ENCODE measurements around the gene FUT8. TPM values are rescaled to one million over a fixed set of nuclear protein-coding genes. Genes with fewer than 3 reads are reported as not detected.

FUT8 gene
- total and polyA plus RNA-seq, 2 of the 8 experiments (the other 6 are each of a cell fraction or from before 2014, with no cell fraction given), result 10.5 to 25.1 TPM

GRCh38 chr14:65770681-65771080 is 358.2 kb downstream of the FUT8 start (continued):
- TF ChIP-seq CTCF (IDR thresholded peaks at IDR 0.05; ENCODE audit: control extremely low read depth in 1 of 3, insufficient read depth in 1 of 3, low read depth in 1 of 3, low read length in 3 of 3), result no peak
- TF ChIP-seq POU5F1 (IDR thresholded peaks at IDR 0.05; ENCODE audit: low read depth, low read length), result no peak
- TF ChIP-seq SAP30 (IDR thresholded peaks at IDR 0.05; ENCODE audit: insufficient read depth, insufficient replicate concordance, low read length), result no peak
- no peak for TF ChIP-seq SIRT6 (IDR thresholded peaks at IDR 0.05; ENCODE audit: low read length)

Measured in H1 (cell line).